Endometrial microvascular endothelial cells (primary cell): ENCODE data around the gene LRPPRC. TPM values are rescaled to one million over a fixed set of nuclear protein-coding genes. Genes with fewer than 3 reads are reported as not detected.
"Not testable (repeated sequence)": the region's sequence is repeated elsewhere in the genome, so short reads cannot be mapped to it uniquely, and the experiment has no call there.

Source experiments
- in situ Hi-C: cut with HindIII; loops from 2 replicates; pipeline ENCODE4 v1.10.0; 2017; ENCODE audit warnings: low sequenced_read_pairs, low pct_unique_long_range_greater_than_20kb; ENCODE audit errors: inconsistent ontology term
- total RNA-seq: library from RNA; depleted of rRNA; stranded (reverse); fragments of >200 nt; gene quantifications from one replicate; pipeline ENCODE4 v1.2.3, GENCODE V29; 2015; ENCODE audit errors: inconsistent ontology term

The LRPPRC gene
- total RNA-seq: 63.2 TPM

DNA sequence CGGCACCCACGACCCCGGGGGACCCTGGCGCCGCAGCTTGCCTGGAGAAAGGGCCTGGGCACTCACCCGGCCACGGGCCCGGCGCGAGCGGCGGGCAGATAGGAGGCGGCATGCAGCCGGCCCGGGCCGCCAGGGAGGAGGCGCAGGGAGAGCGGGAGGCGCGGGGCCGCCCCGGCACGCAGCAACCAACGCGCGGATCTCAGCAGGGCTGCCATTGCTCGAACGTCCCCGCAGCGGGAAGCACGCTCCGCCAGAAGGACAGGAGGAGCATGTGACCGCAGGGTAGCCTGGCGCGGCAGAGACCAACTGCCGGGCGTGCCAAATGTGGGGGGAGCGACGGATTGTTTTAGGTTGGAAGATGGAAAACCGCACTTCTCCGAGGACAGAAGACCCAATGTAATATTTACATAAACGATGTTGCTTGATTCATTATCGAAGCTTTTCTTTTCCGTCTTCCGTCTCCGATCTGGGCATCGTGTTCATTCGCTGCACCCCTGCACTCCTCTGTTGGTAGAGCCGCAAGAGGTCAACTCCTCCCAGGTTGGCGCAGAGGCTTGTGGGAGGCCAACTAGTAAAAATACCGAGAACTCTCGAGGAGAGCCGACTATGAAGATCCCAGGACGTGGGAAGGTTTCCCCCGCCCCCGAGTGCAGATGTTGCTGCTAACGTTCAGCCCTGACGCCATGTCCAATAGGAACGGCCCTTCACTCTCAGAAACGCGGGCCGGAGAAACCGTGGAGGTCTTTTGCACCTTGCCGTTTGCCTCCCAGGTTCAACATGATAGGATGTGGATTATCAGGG lies at the start of gene LRPPRC:
Gene LRPPRC, minus strand, starts transcription at position 257 of the 801 bp plus-strand sequence. Its CDS starts 42 bp downstream, at position 215.
- in situ Hi-C loops: no loop called here

DNA sequence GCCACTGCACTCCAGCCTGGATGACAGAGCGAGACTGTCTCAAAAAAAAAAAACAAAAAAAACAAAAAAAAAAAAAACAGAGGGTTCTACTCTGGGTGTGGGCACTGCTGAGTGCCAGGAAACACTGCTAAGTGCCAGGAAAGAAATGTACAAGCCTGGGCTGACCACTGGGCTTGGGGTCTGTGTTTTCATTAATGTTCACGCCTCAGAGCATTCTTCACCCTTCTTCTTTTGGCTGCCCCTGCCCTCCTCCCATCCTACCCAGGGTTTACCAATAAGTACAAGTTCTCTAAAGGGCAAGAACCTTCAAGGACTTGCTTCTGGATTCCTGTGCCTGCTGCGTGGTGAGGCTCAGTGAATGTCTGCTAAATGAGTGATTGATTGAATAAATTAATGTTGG lies 49.3 kb upstream of the LRPPRC start:
- in situ Hi-C loops: no loop called here

GRCh38 chr2:44044281-44044720 lies 48.5 kb upstream of the LRPPRC start:
- in situ Hi-C loops: no loop called here

DNA sequence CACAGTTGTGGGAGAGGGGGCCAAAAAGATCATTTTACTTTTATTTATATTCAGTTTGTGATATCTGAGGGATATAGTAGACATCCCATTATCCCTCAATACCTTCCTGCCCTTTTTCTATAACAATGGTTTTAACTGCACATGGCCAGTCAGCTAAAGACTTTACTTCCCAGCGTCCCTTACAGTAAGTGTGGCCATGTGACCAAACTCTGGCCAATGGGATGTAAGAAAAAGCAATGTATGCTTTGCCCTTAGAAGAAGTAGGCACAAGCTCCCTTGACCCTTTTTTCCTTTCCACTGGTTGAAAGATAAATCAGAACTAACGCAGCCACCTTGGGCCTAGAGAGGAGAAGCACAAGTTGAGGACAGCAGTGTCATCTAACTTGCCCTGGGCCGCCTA lies 44.6 kb upstream of the LRPPRC start:
- in situ Hi-C loops: no loop called here

- in situ Hi-C loops: no loop called here
Measured at GRCh38 chr2:44038277-44038676, 42.5 kb upstream of the LRPPRC start.

GRCh38 chr2:44037221-44037620 lies 41.4 kb upstream of the LRPPRC start:
- in situ Hi-C loops: no loop called here

GRCh38 chr2:44033947-44034346 lies 38.2 kb upstream of the LRPPRC start:
- in situ Hi-C loops: no loop called here

- in situ Hi-C loops: not testable (repeated sequence)
Measured at GRCh38 chr2:44027076-44027475, 31.3 kb upstream of the LRPPRC start.

DNA sequence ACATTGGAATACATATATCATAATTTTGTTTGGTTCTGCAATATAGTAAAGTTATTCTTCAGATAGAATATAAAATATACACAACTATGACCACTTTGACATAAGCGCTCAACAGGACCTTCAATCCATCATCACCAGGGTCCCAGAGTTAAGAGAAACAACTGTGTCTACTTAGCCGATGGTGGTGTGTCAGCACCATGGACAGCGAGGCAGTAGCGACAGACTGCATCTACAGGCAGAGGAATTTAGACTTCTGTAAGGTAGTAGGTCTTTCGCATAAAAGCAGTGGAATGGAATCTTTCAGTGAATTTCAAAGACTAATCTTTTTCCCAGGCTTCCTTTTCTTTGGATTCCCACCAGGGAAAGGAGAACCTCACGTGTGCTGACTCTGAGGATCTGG lies 20.5 kb upstream of the LRPPRC start:
- in situ Hi-C loops: no loop called here

DNA sequence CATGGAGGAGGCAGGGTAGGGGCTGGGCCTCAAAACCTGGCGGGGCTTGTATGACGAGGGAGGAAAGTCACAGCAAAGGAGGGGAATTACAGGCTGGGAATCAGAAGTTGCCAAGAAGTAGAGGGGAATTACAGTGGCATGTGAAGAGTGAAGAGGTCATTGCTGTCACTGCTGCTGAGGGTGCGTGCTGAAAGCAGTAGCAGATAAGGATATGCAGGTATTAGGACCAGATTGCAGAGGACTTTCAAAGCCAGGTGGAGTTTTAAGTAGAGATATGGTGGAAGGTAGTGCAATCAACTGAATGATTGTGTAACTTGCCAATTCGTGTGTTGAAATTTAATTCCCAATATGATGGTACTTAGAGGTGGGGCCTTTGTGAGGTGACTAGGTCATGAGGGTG lies 19.4 kb upstream of the LRPPRC start:
- in situ Hi-C loops: no loop called here

GRCh38 chr2:44013205-44013604 lies 17.4 kb upstream of the LRPPRC start:
- in situ Hi-C loops: not testable (repeated sequence)

- in situ Hi-C loops: no loop called here
Measured at GRCh38 chr2:44010266-44010665, 14.5 kb upstream of the LRPPRC start.

DNA sequence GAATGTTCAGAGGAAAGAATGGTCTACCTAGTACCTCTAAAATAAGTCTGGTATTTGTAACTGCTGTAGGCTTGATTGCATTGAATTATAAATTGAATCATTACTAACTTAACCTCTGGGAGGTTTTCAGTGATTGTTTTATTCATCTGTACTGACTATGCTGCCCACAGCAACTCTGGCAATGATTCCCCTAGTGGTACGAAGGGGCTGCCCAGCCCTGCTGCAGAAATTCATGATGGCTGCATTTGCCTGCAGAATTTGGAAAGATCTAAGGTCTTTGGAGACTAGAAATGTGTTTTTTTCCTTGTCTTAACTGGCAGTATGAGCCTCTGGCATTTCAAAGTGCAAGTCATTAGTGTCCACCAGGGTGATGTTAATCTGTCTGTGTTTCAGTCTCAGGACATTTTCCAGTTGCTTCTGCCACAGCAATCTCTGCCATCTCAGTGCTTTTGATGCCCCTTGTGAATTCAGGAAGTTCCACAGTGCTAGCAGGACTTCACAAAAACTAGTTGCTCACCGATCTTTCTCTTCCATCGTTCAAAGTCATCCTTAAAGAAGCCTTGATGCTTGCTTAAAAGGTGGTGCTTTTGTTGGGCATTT lies 13.4 kb upstream of the LRPPRC start:
- in situ Hi-C loops: no loop called here

- in situ Hi-C loops: no loop called here
Measured at GRCh38 chr2:44005846-44006245, 10.1 kb upstream of the LRPPRC start.

- in situ Hi-C loops: no loop called here
Measured at GRCh38 chr2:44004735-44005602, 9.2 kb upstream of the LRPPRC start.

GRCh38 chr2:44001716-44002115 lies 5.9 kb upstream of the LRPPRC start:
- in situ Hi-C loops: no loop called here

GRCh38 chr2:43998263-43998662 lies 2.5 kb upstream of the LRPPRC start:
- in situ Hi-C loops: no loop called here

- in situ Hi-C loops: no loop called here
Measured at GRCh38 chr2:43993437-43993836, 2.4 kb downstream of the LRPPRC start.

DNA sequence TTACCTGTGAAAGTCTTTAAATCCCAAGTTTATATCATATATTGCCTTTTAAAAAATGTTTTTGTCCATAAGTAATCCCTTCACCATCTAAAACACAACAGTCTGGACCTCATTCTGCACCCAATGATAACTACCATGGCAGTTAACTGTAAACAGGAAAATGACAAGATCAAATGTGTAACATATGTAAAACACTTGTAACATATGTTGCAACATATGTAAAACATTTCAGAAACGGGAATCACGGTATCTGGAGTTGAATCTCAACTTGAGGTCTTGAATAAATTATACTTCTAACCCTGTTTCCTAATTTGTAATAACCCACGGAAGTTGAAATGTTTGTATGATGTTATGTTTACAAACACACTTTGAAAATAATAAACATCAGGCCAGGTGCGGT lies 6.2 kb downstream of the LRPPRC start:
- in situ Hi-C loops: no loop called here

DNA sequence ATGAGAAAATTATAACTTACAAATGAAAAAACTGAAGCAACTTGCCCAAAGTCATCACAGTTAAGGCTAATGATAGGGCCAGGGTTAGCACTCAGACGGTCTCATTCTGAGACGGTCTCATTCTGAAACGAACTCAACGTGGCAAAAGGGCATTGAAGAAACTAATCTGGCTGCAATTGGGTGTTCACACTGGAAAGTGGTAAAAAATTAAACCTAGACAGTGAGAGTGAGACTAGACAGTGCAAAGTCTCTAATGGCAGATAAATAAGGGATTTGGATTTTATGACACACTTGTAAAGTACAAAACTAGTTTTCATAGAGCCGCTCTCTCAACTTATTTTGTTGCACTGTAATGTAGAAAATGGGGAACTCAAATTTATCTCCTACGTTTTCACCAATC lies 9.2 kb downstream of the LRPPRC start:
- in situ Hi-C loops: no loop called here
